HG03521 (cell line): Measurements from ENCODE around the gene TUBB4A.
A peak's percentile ranks its signal among the peaks of the same experiment; 100 is the strongest.

Source experiments
- ATAC-seq: cut with Tn5 transposase; IDR thresholded peaks from one replicate; pipeline ENCODE4 v1.9.1; 2021; ENCODE audit warnings: mild to moderate bottlenecking, moderate library complexity; ENCODE audit not compliant: unreplicated experiment

TUBB4A gene

GRCh38 chr19:6498294-6499036, 3.6 kb downstream of the TUBB4A start:
- ATAC-seq = no peak

- ATAC-seq = no peak
Observed at GRCh38 chr19:6495947-6496346, 6.2 kb downstream of the TUBB4A start.

- ATAC-seq = no peak
Observed at GRCh38 chr19:6494438-6495036, 7.6 kb downstream of the TUBB4A start.

- no peak for ATAC-seq
Observed at GRCh38 chr19:6491802-6492592, 10.1 kb downstream of the TUBB4A start.

GRCh38 chr19:6490134-6490533, 12.0 kb downstream of the TUBB4A start:
- ATAC-seq = no peak

GRCh38 chr19:6489278-6490061, 12.6 kb downstream of the TUBB4A start:
- ATAC-seq = no peak

- ATAC-seq = no peak
Observed at GRCh38 chr19:6484831-6485230, 17.3 kb downstream of the TUBB4A start.

GRCh38 chr19:6484230-6484629, 17.9 kb downstream of the TUBB4A start:
- ATAC-seq = no peak

GRCh38 chr19:6483235-6483634, 18.9 kb downstream of the TUBB4A start:
- no peak for ATAC-seq

- ATAC-seq = no peak
Observed at GRCh38 chr19:6482343-6482686, 19.8 kb downstream of the TUBB4A start.

GRCh38 chr19:6481541-6482342, 20.4 kb downstream of the TUBB4A start, which contains the start of gene DENND1C:
TSS of gene DENND1C (minus strand) at chr19:6481787. CDS start at chr19:6481695, 92 bp downstream.
- ATAC-seq = peak; percentile 57

- ATAC-seq = no peak
Observed at GRCh38 chr19:6480848-6481415, 21.2 kb downstream of the TUBB4A start.

- ATAC-seq = no peak
Observed at GRCh38 chr19:6479836-6480398, 22.2 kb downstream of the TUBB4A start.

GRCh38 chr19:6478815-6479214, 23.3 kb downstream of the TUBB4A start:
- ATAC-seq = no peak

- ATAC-seq = no peak
Observed at GRCh38 chr19:6476896-6477431, 25.1 kb downstream of the TUBB4A start.

GRCh38 chr19:6476155-6476895, 25.8 kb downstream of the TUBB4A start:
- ATAC-seq = no peak

- ATAC-seq = no peak
Observed at GRCh38 chr19:6475321-6476108, 26.6 kb downstream of the TUBB4A start.

GRCh38 chr19:6473647-6474046, 28.5 kb downstream of the TUBB4A start:
- ATAC-seq = no peak
